Skeletal muscle satellite cell (primary cell): ENCODE measurements around the gene TMEM86A.

Experiments used
- H3K27me3 ChIP-seq: 2 replicates; pipeline ENCODE4 v1.7.0; 2013; ENCODE audit warnings: low read length; ENCODE audit not compliant: control insufficient read depth, insufficient read depth
- H3K36me3 ChIP-seq: 2 replicates; pipeline ENCODE4 v1.7.0; 2013; ENCODE audit warnings: mild to moderate bottlenecking, control low read depth, low read length; ENCODE audit not compliant: insufficient read depth
- H3K4me1 ChIP-seq: 2 replicates; pipeline ENCODE4 v1.7.0; 2013; ENCODE audit warnings: low read length; ENCODE audit not compliant: control insufficient read depth, insufficient read depth
- H3K4me2 ChIP-seq: 2 replicates; pipeline ENCODE4 v1.7.0; 2013; ENCODE audit warnings: mild to moderate bottlenecking, low read length
- H3K4me3 ChIP-seq: 2 replicates; pipeline ENCODE4 v1.7.0; 2013; ENCODE audit warnings: low read length
- H3K9ac ChIP-seq: 2 replicates; pipeline ENCODE4 v1.7.0; 2013; ENCODE audit warnings: mild to moderate bottlenecking, low read depth, low read length, moderate library complexity
- H3K9me3 ChIP-seq: replicated peaks from 2 replicates; pipeline ENCODE4 v1.7.0; 2013; ENCODE audit warnings: mild to moderate bottlenecking, control low read depth, low read length

TMEM86A gene

GRCh38 chr11:18743900-18744514, 45.4 kb downstream of the TMEM86A start:
- no peak overlapping the region for H3K4me3 ChIP-seq
- peaks cover 34% of the 10 kb centered on the region for H3K27me3 ChIP-seq
- H3K4me2 ChIP-seq = no peak overlapping the region
- H3K9ac ChIP-seq = no peak overlapping the region
- no peaks in the 10 kb centered on the region for H3K4me1 ChIP-seq
- H3K36me3 ChIP-seq = no peaks in the 10 kb centered on the region
- no peaks in the 10 kb centered on the region for H3K9me3 ChIP-seq

- Histone ChIP-seq H3K4me1 (peaks cover 8% of the 10 kb centered on the region), H3K9me3 (no peaks in the 10 kb centered on the region), H3K4me3 (no peak overlapping the region)
Measured at GRCh38 chr11:18745251-18745650, 46.7 kb downstream of the TMEM86A start.

GRCh38 chr11:18748766-18749365, 50.3 kb downstream of the TMEM86A start:
- no peak overlapping the region for H3K4me3 ChIP-seq
- no peaks in the 10 kb centered on the region for H3K36me3 ChIP-seq
- H3K9me3 ChIP-seq = no peaks in the 10 kb centered on the region
- H3K9ac ChIP-seq = no peak overlapping the region
- H3K4me1 ChIP-seq = peaks cover 8% of the 10 kb centered on the region
- no peak overlapping the region for H3K4me2 ChIP-seq
- peaks cover 19% of the 10 kb centered on the region for H3K27me3 ChIP-seq

More at GRCh38 chr11:18745251-18745650, 46.7 kb downstream of the TMEM86A start:
- Histone ChIP-seq H3K4me2 (no peak overlapping the region), H3K9ac (no peak overlapping the region), H3K27me3 (peaks cover 22% of the 10 kb centered on the region), H3K36me3 (no peaks in the 10 kb centered on the region)

GRCh38 chr11:18749681-18750319, 51.2 kb downstream of the TMEM86A start:
- no peak overlapping the region for H3K4me2 ChIP-seq
- no peak overlapping the region for H3K9ac ChIP-seq
- no peaks in the 10 kb centered on the region for H3K36me3 ChIP-seq
- peaks cover 8% of the 10 kb centered on the region for H3K4me1 ChIP-seq
- peaks cover 25% of the 10 kb centered on the region for H3K27me3 ChIP-seq
- H3K9me3 ChIP-seq = no peaks in the 10 kb centered on the region
- no peak overlapping the region for H3K4me3 ChIP-seq

- Histone ChIP-seq H3K4me3 (no peak overlapping the region), H3K9me3 (no peaks in the 10 kb centered on the region), H3K36me3 (no peaks in the 10 kb centered on the region), H3K27me3 (peaks cover 21% of the 10 kb centered on the region), H3K4me2 (no peak overlapping the region), H3K4me1 (peaks cover 8% of the 10 kb centered on the region), H3K9ac (no peak overlapping the region)
Measured at GRCh38 chr11:18750944-18751343, 52.4 kb downstream of the TMEM86A start.

GRCh38 chr11:18752502-18752901, 53.9 kb downstream of the TMEM86A start:
- Histone ChIP-seq H3K9me3 (no peaks in the 10 kb centered on the region), H3K4me3 (no peak overlapping the region), H3K36me3 (no peaks in the 10 kb centered on the region), H3K27me3 (peaks cover 23% of the 10 kb centered on the region), H3K4me1 (peaks cover 8% of the 10 kb centered on the region), H3K4me2 (no peak overlapping the region), H3K9ac (no peak overlapping the region)

- peaks cover 28% of the 10 kb centered on the region for H3K27me3 ChIP-seq
- H3K9me3 ChIP-seq = no peaks in the 10 kb centered on the region
- H3K4me3 ChIP-seq = no peak overlapping the region
- no peak overlapping the region for H3K9ac ChIP-seq
- peaks cover 8% of the 10 kb centered on the region for H3K4me1 ChIP-seq
- no peak overlapping the region for H3K4me2 ChIP-seq
- H3K36me3 ChIP-seq = no peaks in the 10 kb centered on the region
Measured at GRCh38 chr11:18754308-18754707, 55.7 kb downstream of the TMEM86A start.
